HEK293 (cell line): ENCODE measurements around the gene DLEC1.

ENCODE experiments used
- CTCF ChIA-PET: fragments of 350-600 bp; formaldehyde crosslinking; extraction: SDS; loops from one replicate; lab custom pipeline; 2021; ENCODE audit warnings: antibody characterized with exemption; lab: Yijun Ruan, JAX
- POLR2A ChIA-PET: fragments of 300-600 bp; formaldehyde crosslinking; extraction: SDS; loops from one replicate; lab custom pipeline; 2020; ENCODE audit warnings: antibody characterized with exemption, inconsistent platforms; lab: Yijun Ruan, JAX
- H3K27ac ChIP-seq: fragments of 200-500 bp; sonication (Bioruptor generic); 2 replicates; pipeline ENCODE4 v1.5.1; 2014; ENCODE audit warnings: low read depth, low read length, control low read depth, inconsistent platforms; ENCODE audit errors: extremely low read depth
- H3K36me3 ChIP-seq, 2 experiments: fragments of 200-500 bp in 1 of 2; sonication (Bioruptor generic) in 1 of 2; 1 replicate in 1 of 2; 2 replicates in 1 of 2; pipeline ENCODE4 v1.5.1; 2014 to 2017; ENCODE audit warnings: inconsistent platforms in 2 of 2, low read length in 2 of 2; ENCODE audit not compliant: control insufficient read depth in 2 of 2, insufficient read depth in 1 of 2
- H3K4me1 ChIP-seq: fragments of 200-500 bp; sonication (Bioruptor generic); 2 replicates; pipeline ENCODE4 v1.5.1; 2014; ENCODE audit warnings: mild to moderate bottlenecking, low read length, inconsistent platforms; ENCODE audit not compliant: control insufficient read depth, insufficient read depth
- H3K4me3 ChIP-seq: 2 replicates; pipeline ENCODE4 v1.5.1; 2011; ENCODE audit warnings: low read depth, mild to moderate bottlenecking, control low read depth, low read length, moderate library complexity
- H3K9me3 ChIP-seq: fragments of 200-500 bp; sonication (Bioruptor generic); 2 replicates; pipeline ENCODE4 v1.5.1; 2014; ENCODE audit warnings: low read depth, low read length, inconsistent platforms; ENCODE audit not compliant: control insufficient read depth, insufficient read depth
- HIC1 ChIP-seq: fragments of 450-650 bp; formaldehyde crosslinking; IDR thresholded peaks from 2 replicates; pipeline ENCODE4 v1.5.1; 2016; ENCODE audit warnings: missing biosample characterization, missing genetic modification characterization
- KLF17 ChIP-seq: fragments of 450-650 bp; formaldehyde crosslinking; IDR thresholded peaks from 2 replicates; pipeline ENCODE4 v1.5.1; 2016; ENCODE audit warnings: missing biosample characterization, missing genetic modification characterization
- REPIN1 ChIP-seq: fragments of 450-650 bp; formaldehyde crosslinking; IDR thresholded peaks from 2 replicates; pipeline ENCODE4 v1.5.1; 2017; ENCODE audit warnings: missing biosample characterization, missing genetic modification characterization, low read depth
- SP2 ChIP-seq: fragments of 450-650 bp; formaldehyde crosslinking; IDR thresholded peaks from 2 replicates; pipeline ENCODE4 v1.5.1; 2016; ENCODE audit warnings: missing biosample characterization, missing genetic modification characterization
- ZBTB7A ChIP-seq: fragments of 450-650 bp; formaldehyde crosslinking; IDR thresholded peaks from 2 replicates; pipeline ENCODE4 v1.5.1; 2016; ENCODE audit warnings: low read depth, missing biosample characterization, missing genetic modification characterization
- ZNF184 ChIP-seq: fragments of 450-650 bp; IDR thresholded peaks from 2 replicates; pipeline ENCODE4 v1.5.1; 2018; ENCODE audit warnings: missing biosample characterization, mild to moderate bottlenecking, missing genetic modification characterization
- ZNF2 ChIP-seq: fragments of 450-650 bp; formaldehyde crosslinking; IDR thresholded peaks from 2 replicates; pipeline ENCODE4 v1.5.1; 2016; ENCODE audit warnings: missing biosample characterization, missing genetic modification characterization
- ZNF280C ChIP-seq: fragments of 450-650 bp; formaldehyde crosslinking; IDR thresholded peaks from 2 replicates; pipeline ENCODE4 v1.5.1; 2016; ENCODE audit warnings: missing biosample characterization, missing genetic modification characterization
- ZNF292 ChIP-seq: fragments of 450-650 bp; formaldehyde crosslinking; IDR thresholded peaks from 2 replicates; pipeline ENCODE4 v1.5.1; 2016; ENCODE audit warnings: low read depth, missing biosample characterization, missing genetic modification characterization, borderline replicate concordance
- ZNF426 ChIP-seq: fragments of 450-650 bp; formaldehyde crosslinking; IDR thresholded peaks from 2 replicates; pipeline ENCODE4 v1.5.1; 2017; ENCODE audit warnings: missing biosample characterization, missing genetic modification characterization, mild to moderate bottlenecking, inconsistent platforms, moderate library complexity
- ZNF48 ChIP-seq: fragments of 450-650 bp; formaldehyde crosslinking; IDR thresholded peaks from 2 replicates; pipeline ENCODE4 v1.5.1; 2016; ENCODE audit warnings: missing biosample characterization, missing genetic modification characterization
- ZNF530 ChIP-seq: fragments of 450-650 bp; formaldehyde crosslinking; IDR thresholded peaks from 2 replicates; pipeline ENCODE4 v1.5.1; 2016; ENCODE audit warnings: low read depth, missing biosample characterization, missing genetic modification characterization
- ZNF548 ChIP-seq: fragments of 450-650 bp; formaldehyde crosslinking; IDR thresholded peaks from 2 replicates; pipeline ENCODE4 v1.5.1; 2016; ENCODE audit warnings: missing biosample characterization, missing genetic modification characterization
- ZNF707 ChIP-seq: fragments of 450-650 bp; formaldehyde crosslinking; IDR thresholded peaks from 2 replicates; pipeline ENCODE4 v1.5.1; 2016; ENCODE audit warnings: missing biosample characterization, missing genetic modification characterization
- ZNF837 ChIP-seq: fragments of 450-650 bp; formaldehyde crosslinking; IDR thresholded peaks from 2 replicates; pipeline ENCODE4 v1.5.1; 2016; ENCODE audit warnings: missing biosample characterization, missing genetic modification characterization
- ZSCAN16 ChIP-seq: fragments of 450-650 bp; formaldehyde crosslinking; IDR thresholded peaks from 2 replicates; pipeline ENCODE4 v1.5.1; 2016; ENCODE audit warnings: missing biosample characterization, missing genetic modification characterization

The DLEC1 gene

GRCh38 chr3:38008971-38009580 lies 29.9 kb upstream of the DLEC1 start:
- Histone ChIP-seq H3K9me3 (no peaks in the 10 kb centered on the region), H3K27ac (no peak overlapping the region), H3K4me1 (no peaks in the 10 kb centered on the region), H3K36me3 (peaks cover 0 to 4% of the 10 kb centered on the region in 2 experiments; a peak in 1 of 3 replicates), H3K4me3 (no peak overlapping the region)
- TF ChIP-seq HIC1 (tag by site-specific recombination) (no peak), ZBTB7A (no peak), SP2 (tag by site-specific recombination) (no peak), ZNF837 (no peak), ZNF184 (tag by site-specific recombination) (no peak), ZNF530 (tag by site-specific recombination) (no peak), ZNF426 (tag by site-specific recombination) (no peak), ZSCAN16 (no peak), REPIN1 (tag by site-specific recombination) (no peak)
- ChIA-PET POLR2A (no interaction called here), CTCF (interaction anchor here (0.7 to 1.4 kb wide), 2 partner anchors 12 to 695 kb away, joined by 3 to 4 read pairs; no protein-coding TSS in a partner anchor)

- TF ChIP-seq ZNF548 (tag by site-specific recombination) (no peak), KLF17 (no peak), ZNF2 (tag by site-specific recombination) (no peak), ZNF292 (tag by site-specific recombination) (no peak), ZNF280C (no peak), ZNF48 (tag by site-specific recombination) (no peak), ZNF707 (tag by site-specific recombination) (no peak)
- Histone ChIP-seq H3K4me3 (no peak overlapping the region), H3K27ac (no peak overlapping the region), H3K36me3 (peaks cover 0 to 4% of the 10 kb centered on the region in 2 experiments; a peak in 1 of 3 replicates), H3K4me1 (no peaks in the 10 kb centered on the region), H3K9me3 (no peaks in the 10 kb centered on the region)
- POLR2A ChIA-PET, result no interaction called here
- CTCF ChIA-PET, result interaction anchor here (1.4 kb wide), 1 partner anchor 13 kb away, joined by 4 read pairs; no protein-coding TSS in a partner anchor
Measured at GRCh38 chr3:38009807-38010591, 29.0 kb upstream of the DLEC1 start.
